ENCODE results near the gene ADNP. TPM values are rescaled to one million over a fixed set of nuclear protein-coding genes. Genes with fewer than 3 reads are reported as not detected.

ADNP gene
- total and polyA plus RNA-seq, 2 of the 13 experiments (the other 11 are each of a cell fraction or from before 2014, with no cell fraction given) = 21.0 to 21.5 TPM

- no peak for TF ChIP-seq ZHX2 (IDR thresholded peaks at IDR 0.05; ENCODE audit: low read depth)
- TF ChIP-seq ZHX2 (CRISPR knock-in tag; IDR thresholded peaks at IDR 0.05; ENCODE audit: borderline replicate concordance) = no peak
- no peak for TF ChIP-seq ZSCAN21 (CRISPR knock-in tag; IDR thresholded peaks at IDR 0.05; ENCODE audit: borderline replicate concordance)
- no peak for TF ChIP-seq HNRNPH1 (optimal IDR thresholded peaks at IDR 0.05; ENCODE audit: low read depth, low read length)
- TF ChIP-seq HDAC1 (CRISPR knock-in tag; IDR thresholded peaks at IDR 0.05) = no peak
- TF ChIP-seq, protein P1, sequence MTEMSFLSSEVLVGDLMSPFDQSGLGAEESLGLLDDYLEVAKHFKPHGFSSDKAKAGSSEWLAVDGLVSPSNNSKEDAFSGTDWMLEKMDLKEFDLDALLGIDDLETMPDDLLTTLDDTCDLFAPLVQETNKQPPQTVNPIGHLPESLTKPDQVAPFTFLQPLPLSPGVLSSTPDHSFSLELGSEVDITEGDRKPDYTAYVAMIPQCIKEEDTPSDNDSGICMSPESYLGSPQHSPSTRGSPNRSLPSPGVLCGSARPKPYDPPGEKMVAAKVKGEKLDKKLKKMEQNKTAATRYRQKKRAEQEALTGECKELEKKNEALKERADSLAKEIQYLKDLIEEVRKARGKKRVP (CRISPR knock-in tag; IDR thresholded peaks at IDR 0.05) = no peak
- TF ChIP-seq MXI1 (IDR thresholded peaks at IDR 0.05; ENCODE audit: borderline replicate concordance, low read depth, low read length) = no peak
- no peak for TF ChIP-seq THRA (CRISPR knock-in tag; IDR thresholded peaks at IDR 0.05; ENCODE audit: borderline replicate concordance)
Measured at GRCh38 chr20:50859161-50859560, 72.1 kb downstream of the ADNP start (continued).

Data from HepG2 (cell line).